H9 (cell line): ENCODE measurements around the gene VEGFA. TPM values are rescaled to one million over a fixed set of nuclear protein-coding genes. Genes with fewer than 3 reads are reported as not detected.

Source experiments
- DNase-seq: peaks from one replicate; pipeline ENCODE4 v3.0.0-alpha.2; 2017
- H2AFZ ChIP-seq: one replicate; pipeline ENCODE4 v1.6.1; 2013; ENCODE audit warnings: mild to moderate bottlenecking, low read length, control low read depth, moderate library complexity
- H2AK5ac ChIP-seq: 2 replicates; pipeline ENCODE4 v1.6.1; 2013; ENCODE audit warnings: low read length, control low read depth, mixed read lengths; ENCODE audit not compliant: insufficient read length
- H2BK120ac ChIP-seq: one replicate; pipeline ENCODE4 v1.6.1; 2013; ENCODE audit warnings: low read depth, mild to moderate bottlenecking, low read length, control low read depth, inconsistent platforms; ENCODE audit not compliant: poor library complexity, severe bottlenecking
- H2BK12ac ChIP-seq: 2 replicates; pipeline ENCODE4 v1.6.1; 2013; ENCODE audit warnings: low read length, control low read depth, mixed read lengths, low read depth; ENCODE audit not compliant: insufficient read length
- H2BK15ac ChIP-seq: 2 replicates; pipeline ENCODE4 v1.6.1; 2013; ENCODE audit warnings: low read depth, low read length, control low read depth
- H2BK20ac ChIP-seq: one replicate; pipeline ENCODE4 v1.6.1; 2013; ENCODE audit warnings: low read depth, mild to moderate bottlenecking, low read length, control low read depth, inconsistent platforms; ENCODE audit not compliant: poor library complexity, severe bottlenecking
- H2BK5ac ChIP-seq: 2 replicates; pipeline ENCODE4 v1.6.1; 2013; ENCODE audit warnings: low read length, control low read depth, mixed read lengths; ENCODE audit not compliant: insufficient read length
- H3K14ac ChIP-seq: 2 replicates; pipeline ENCODE4 v1.6.1; 2013; ENCODE audit warnings: low read length, control low read depth; ENCODE audit not compliant: insufficient read depth
- H3K18ac ChIP-seq: 2 replicates; pipeline ENCODE4 v1.6.1; 2013; ENCODE audit warnings: low read depth, mild to moderate bottlenecking, mixed read lengths, low read length, control low read depth; ENCODE audit not compliant: insufficient read length
- H3K23ac ChIP-seq: 2 replicates; pipeline ENCODE4 v1.6.1; 2013; ENCODE audit warnings: low read length, control low read depth, mixed read lengths, low read depth; ENCODE audit not compliant: insufficient read length
- H3K23me2 ChIP-seq: 2 replicates; pipeline ENCODE4 v1.6.1; 2013; ENCODE audit warnings: low read depth, mild to moderate bottlenecking, mixed read lengths, low read length, control low read depth; ENCODE audit not compliant: insufficient read length, poor library complexity, severe bottlenecking
- H3K27ac ChIP-seq: 2 replicates; pipeline ENCODE4 v1.5.1; 2013; ENCODE audit warnings: low read length, control low read depth, mixed read lengths, low read depth; ENCODE audit not compliant: insufficient read length
- H3K27me3 ChIP-seq: 2 replicates; pipeline ENCODE4 v1.6.1; 2013; ENCODE audit warnings: low read length, control low read depth, inconsistent platforms; ENCODE audit not compliant: insufficient read depth
- H3K4ac ChIP-seq: 2 replicates; pipeline ENCODE4 v1.6.1; 2013; ENCODE audit warnings: low read depth, mild to moderate bottlenecking, control low read depth, inconsistent platforms, low read length, moderate library complexity
- H3K4me1 ChIP-seq: 2 replicates; pipeline ENCODE4 v1.6.1; 2013; ENCODE audit warnings: low read length, control low read depth, inconsistent platforms; ENCODE audit not compliant: insufficient read depth
- H3K4me2 ChIP-seq: 2 replicates; pipeline ENCODE4 v1.6.1; 2013; ENCODE audit warnings: low read length, control low read depth, mixed read lengths; ENCODE audit not compliant: insufficient read length, insufficient read depth
- H3K56ac ChIP-seq: 2 replicates; pipeline ENCODE4 v1.6.1; 2013; ENCODE audit warnings: low read depth, mild to moderate bottlenecking, mixed read lengths, low read length, control low read depth; ENCODE audit not compliant: insufficient read length
- H3K79me1 ChIP-seq: 2 replicates; pipeline ENCODE4 v1.6.1; 2013; ENCODE audit warnings: low read depth, mild to moderate bottlenecking, moderate library complexity, low read length, control low read depth, inconsistent platforms; ENCODE audit not compliant: insufficient read depth, poor library complexity, severe bottlenecking
- H3K79me2 ChIP-seq: 2 replicates; pipeline ENCODE4 v1.6.1; 2013; ENCODE audit warnings: low read length, control low read depth, inconsistent platforms; ENCODE audit not compliant: insufficient read depth
- H3K9ac ChIP-seq: 2 replicates; pipeline ENCODE4 v1.6.1; 2013; ENCODE audit warnings: low read length, control low read depth, mixed read lengths; ENCODE audit not compliant: insufficient read length; ENCODE audit errors: extremely low read depth
- H3K9me3 ChIP-seq: one replicate; pipeline ENCODE4 v1.6.1; 2013; ENCODE audit warnings: low read depth, low read length, inconsistent platforms; ENCODE audit not compliant: control insufficient read depth
- H3T11ph ChIP-seq: one replicate; pipeline ENCODE4 v1.6.1; 2013; ENCODE audit warnings: mild to moderate bottlenecking, low read length, control low read depth, inconsistent platforms
- H4K20me1 ChIP-seq: one replicate; pipeline ENCODE4 v1.6.1; 2013; ENCODE audit not compliant: control insufficient read depth, insufficient read length, insufficient read depth
- H4K5ac ChIP-seq: 2 replicates; pipeline ENCODE4 v1.6.1; 2013; ENCODE audit warnings: low read depth, mild to moderate bottlenecking, mixed read lengths, low read length, control low read depth; ENCODE audit not compliant: insufficient read length
- H4K8ac ChIP-seq: replicated peaks from 2 replicates; pipeline ENCODE4 v1.6.1; 2013; ENCODE audit warnings: low read length, control low read depth, mixed read lengths, low read depth; ENCODE audit not compliant: insufficient read length
- H4K91ac ChIP-seq: 2 replicates; pipeline ENCODE4 v1.6.1; 2013; ENCODE audit warnings: low read depth, mild to moderate bottlenecking, moderate library complexity, mixed read lengths, low read length, control low read depth; ENCODE audit not compliant: insufficient read length
- H3K27ac Mint-ChIP-seq, 3 experiments: 2 replicates in 2 of 3; 3 replicates in 1 of 3; pipeline ENCODE4 v1.8.0; 2020 to 2021; ENCODE audit warnings: mixed read lengths in 3 of 3, mild to moderate bottlenecking in 1 of 3, moderate library complexity in 1 of 3
- H3K27me3 Mint-ChIP-seq: 2 replicates; pipeline ENCODE4 v1.8.0; 2021; ENCODE audit warnings: low read depth, mild to moderate bottlenecking, moderate library complexity, mixed read lengths
- H3K36me3 Mint-ChIP-seq, 3 experiments: 2 replicates in 2 of 3; 3 replicates in 1 of 3; pipeline ENCODE4 v1.8.0; 2020 to 2021; ENCODE audit warnings: low read depth in 3 of 3, mixed read lengths in 3 of 3; ENCODE audit not compliant: insufficient read depth in 1 of 3
- H3K4me1 Mint-ChIP-seq, 2 experiments: 2 replicates each; pipeline ENCODE4 v1.8.0; 2020; ENCODE audit warnings: mixed read lengths in 2 of 2
- H3K4me3 Mint-ChIP-seq, 2 experiments: 2 replicates in 1 of 2; 3 replicates in 1 of 2; pipeline ENCODE4 v1.8.0; 2020 to 2021; ENCODE audit warnings: mild to moderate bottlenecking in 2 of 2, mixed read lengths in 2 of 2, moderate library complexity in 1 of 2
- H3K9me3 Mint-ChIP-seq, 2 experiments: 2 replicates in 1 of 2; 3 replicates in 1 of 2; pipeline ENCODE4 v1.8.0; 2020; ENCODE audit warnings: mild to moderate bottlenecking in 2 of 2, mixed read lengths in 2 of 2, moderate library complexity in 1 of 2
- WGBS: extraction: QIAGEN DNeasy Blood & Tissue Kit; methylation state at CpG from one replicate; pipeline ENCODE4 v1.1.7; 2013; ENCODE audit warnings: missing lambda C conversion rate, low lambda C conversion rate, mixed read lengths; ENCODE audit not compliant: insufficient read length; ENCODE audit errors: extremely low coverage; 5-methylcytosine and 5-hydroxymethylcytosine counted together
- total RNA-seq: library from RNA; stranded (reverse); gene quantifications from 2 replicates; pipeline ENCODE4 v1.2.1, GENCODE V29; 2021
- TF ChIP-seq, protein P1 (sequence below): fragments of 200-600 bp; sonication (generic); conservative IDR thresholded peaks from 3 replicates; pipeline ENCODE4 v1.8.0; 2021; ENCODE audit warnings: antibody characterized with exemption, mild to moderate bottlenecking

Gene VEGFA
- total RNA-seq, 1 experiment from 2014 or later, result 47.9 TPM

DNA sequence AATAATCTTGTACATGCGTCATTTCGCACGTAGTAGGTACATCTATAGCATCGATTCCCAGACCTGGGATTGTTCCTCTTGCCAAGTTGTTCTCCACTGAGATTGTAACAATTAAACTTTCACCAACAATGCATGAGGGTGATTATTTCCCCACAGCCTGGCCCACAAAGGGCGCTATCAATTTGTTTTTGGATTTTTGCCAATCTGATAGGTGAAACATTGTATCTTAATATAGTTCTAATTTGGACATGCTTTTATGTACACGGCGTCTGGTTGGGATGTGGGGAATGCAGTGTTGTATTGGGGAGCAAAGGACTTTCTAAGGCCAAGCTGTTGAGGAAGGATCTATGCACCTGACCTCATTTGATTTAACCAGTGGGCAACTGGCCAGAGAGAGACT lies 59.5 kb downstream of the VEGFA start:
- H2AFZ ChIP-seq, result no peak overlapping the region
- H3T11ph ChIP-seq, result no peak overlapping the region
- no peak overlapping the region for H3K23ac ChIP-seq
- H2BK120ac ChIP-seq, result no peak overlapping the region
- no peaks in the 10 kb centered on the region for H3K36me3 Mint-ChIP-seq
- no peaks in the 10 kb centered on the region for H3K9me3 ChIP-seq
- no peaks in the 10 kb centered on the region for H3K27me3 ChIP-seq
- no peak overlapping the region for H3K18ac ChIP-seq
- no peak overlapping the region for H4K8ac ChIP-seq
- H3K4me3 Mint-ChIP-seq, result no peak overlapping the region
- no peak overlapping the region for H2BK15ac ChIP-seq
- H3K4me2 ChIP-seq, result no peak overlapping the region
- TF ChIP-seq, protein P1, sequence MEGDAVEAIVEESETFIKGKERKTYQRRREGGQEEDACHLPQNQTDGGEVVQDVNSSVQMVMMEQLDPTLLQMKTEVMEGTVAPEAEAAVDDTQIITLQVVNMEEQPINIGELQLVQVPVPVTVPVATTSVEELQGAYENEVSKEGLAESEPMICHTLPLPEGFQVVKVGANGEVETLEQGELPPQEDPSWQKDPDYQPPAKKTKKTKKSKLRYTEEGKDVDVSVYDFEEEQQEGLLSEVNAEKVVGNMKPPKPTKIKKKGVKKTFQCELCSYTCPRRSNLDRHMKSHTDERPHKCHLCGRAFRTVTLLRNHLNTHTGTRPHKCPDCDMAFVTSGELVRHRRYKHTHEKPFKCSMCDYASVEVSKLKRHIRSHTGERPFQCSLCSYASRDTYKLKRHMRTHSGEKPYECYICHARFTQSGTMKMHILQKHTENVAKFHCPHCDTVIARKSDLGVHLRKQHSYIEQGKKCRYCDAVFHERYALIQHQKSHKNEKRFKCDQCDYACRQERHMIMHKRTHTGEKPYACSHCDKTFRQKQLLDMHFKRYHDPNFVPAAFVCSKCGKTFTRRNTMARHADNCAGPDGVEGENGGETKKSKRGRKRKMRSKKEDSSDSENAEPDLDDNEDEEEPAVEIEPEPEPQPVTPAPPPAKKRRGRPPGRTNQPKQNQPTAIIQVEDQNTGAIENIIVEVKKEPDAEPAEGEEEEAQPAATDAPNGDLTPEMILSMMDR, result no peak
- DNase-seq, result no peak
- no peak overlapping the region for H2BK12ac ChIP-seq
- WGBS, result no CpG with 5 or more reads among the region's 7 CpGs
- no peak overlapping the region for H3K27ac Mint-ChIP-seq
- H3K23me2 ChIP-seq, result no peaks in the 10 kb centered on the region
- H4K91ac ChIP-seq, result no peak overlapping the region
- no peaks in the 10 kb centered on the region for H3K79me2 ChIP-seq
- no peak overlapping the region for H2BK5ac ChIP-seq
- H3K9me3 Mint-ChIP-seq, result no peaks in the 10 kb centered on the region
- peaks cover 2% of the 10 kb centered on the region; the same call in 1 of the 2 replicates for H3K27me3 Mint-ChIP-seq
- H3K4me1 Mint-ChIP-seq, result peaks cover 14 to 21% of the 10 kb centered on the region in 2 experiments
- H3K9ac ChIP-seq, result no peak overlapping the region
- no peaks in the 10 kb centered on the region for H3K79me1 ChIP-seq
- H3K14ac ChIP-seq, result no peak overlapping the region
- no peak overlapping the region for H3K56ac ChIP-seq
- no peak overlapping the region for H4K5ac ChIP-seq
- H3K4ac ChIP-seq, result no peak overlapping the region
- H3K27ac ChIP-seq, result no peak overlapping the region
- no peaks in the 10 kb centered on the region for H4K20me1 ChIP-seq
- H2BK20ac ChIP-seq, result no peak overlapping the region
- H2AK5ac ChIP-seq, result no peak overlapping the region
- no peaks in the 10 kb centered on the region for H3K4me1 ChIP-seq
